OCI-LY7 (cell line): ENCODE results near the gene GADD45B. TPM values are rescaled to one million over a fixed set of nuclear protein-coding genes. Genes with fewer than 3 reads are reported as not detected.

Experiments used
- BruUV-seq: library from RNA; stranded (reverse); fragments of 400-500 nt; replicated peaks from 2 replicates; lab custom pipeline; 2021; lab: Mats Ljungman, UMichigan
- CTCF ChIA-PET: fragments of 300-600 bp; sonication (Branson Sonifier 250); formaldehyde crosslinking; loops from one replicate; lab custom pipeline; 2022; ENCODE audit warnings: antibody characterized with exemption; ENCODE audit not compliant: unreplicated experiment; lab: Charles Lee
- POLR2A ChIA-PET: fragments of 300-600 bp; sonication (Branson Sonifier 250); formaldehyde crosslinking; loops from one replicate; lab custom pipeline; 2022; ENCODE audit warnings: antibody characterized with exemption; lab: Charles Lee
- DNase-seq: peaks from one replicate; pipeline ENCODE4 v3.0.0-alpha.2; 2015; ENCODE audit warnings: low spot score
- H2AFZ ChIP-seq: fragments of 200-600 bp; sonication (generic), shearing (Covaris generic); 2 replicates; pipeline ENCODE4 v1.6.1; 2014; ENCODE audit warnings: mild to moderate bottlenecking, antibody characterized with exemption, low read length, moderate library complexity
- H3K27ac ChIP-seq: fragments of 200-600 bp; sonication (generic); 2 replicates; pipeline ENCODE4 v1.5.1; 2014; ENCODE audit warnings: mixed run types, low read depth, mild to moderate bottlenecking, moderate library complexity, low read length, inconsistent platforms; ENCODE audit not compliant: poor library complexity, severe bottlenecking
- H3K36me3 ChIP-seq: fragments of 200-600 bp; sonication (generic); 2 replicates; pipeline ENCODE4 v1.6.1; 2014; ENCODE audit warnings: mild to moderate bottlenecking, antibody characterized with exemption, low read length, moderate library complexity, mixed read lengths; ENCODE audit not compliant: insufficient read depth
- H3K4me1 ChIP-seq: fragments of 200-600 bp; sonication (generic); 2 replicates; pipeline ENCODE4 v1.5.1; 2014; ENCODE audit warnings: mild to moderate bottlenecking, low read length; ENCODE audit not compliant: insufficient read depth, poor library complexity, severe bottlenecking
- H3K4me2 ChIP-seq: fragments of 200-600 bp; sonication (generic); 2 replicates; pipeline ENCODE4 v1.6.1; 2014; ENCODE audit warnings: mild to moderate bottlenecking, low read length
- H3K4me3 ChIP-seq: fragments of 200-600 bp; sonication (generic); 2 replicates; pipeline ENCODE4 v1.5.1; 2014; ENCODE audit warnings: mild to moderate bottlenecking, low read depth, low read length; ENCODE audit not compliant: poor library complexity, severe bottlenecking
- H3K79me2 ChIP-seq: fragments of 200-600 bp; sonication (generic); 2 replicates; pipeline ENCODE4 v1.6.1; 2016; ENCODE audit warnings: low read depth, mild to moderate bottlenecking, low read length, moderate library complexity, mixed read lengths; ENCODE audit not compliant: insufficient read depth
- H3K9me2 ChIP-seq: fragments of 200-600 bp; sonication (generic); 2 replicates; pipeline ENCODE4 v1.6.1; 2016; ENCODE audit warnings: mild to moderate bottlenecking, low read length, mixed read lengths; ENCODE audit not compliant: insufficient read depth
- H3K9me3 ChIP-seq: fragments of 200-600 bp; sonication (generic); 2 replicates; pipeline ENCODE4 v1.6.1; 2014; ENCODE audit warnings: mild to moderate bottlenecking, mixed run types, low read length, mixed read lengths
- H4K20me1 ChIP-seq: fragments of 200-600 bp; sonication (generic); 2 replicates; pipeline ENCODE4 v1.6.1; 2014; ENCODE audit warnings: mild to moderate bottlenecking, antibody characterized with exemption, low read length, moderate library complexity, mixed read lengths; ENCODE audit not compliant: insufficient read depth
- CTCF ChIP-seq: fragments of 200-600 bp; sonication (generic); conservative IDR thresholded peaks from 2 replicates; pipeline ENCODE4 v1.5.1; 2014; ENCODE audit warnings: mild to moderate bottlenecking, antibody characterized with exemption, low read length, moderate library complexity, mixed read lengths
- EZH2phosphoT487 ChIP-seq: fragments of 200-600 bp; sonication (generic); IDR thresholded peaks from 2 replicates; pipeline ENCODE4 v1.6.1; 2018; ENCODE audit warnings: low read depth, borderline replicate concordance, mild to moderate bottlenecking, mixed run types, antibody characterized with exemption, low read length, moderate library complexity, mixed read lengths
- intact Hi-C: fragments of 100-400 bp; cut with micrococcal nuclease; formaldehyde crosslinking; loops from one replicate; pipeline ENCODE4 v1.10.0; 2022; ENCODE audit not compliant: unreplicated experiment
- total RNA-seq, 2 experiments: library from RNA; depleted of rRNA in 1 of 2; stranded (reverse); fragments of >200 nt in 1 of 2; shearing (Covaris generic) in 1 of 2; gene quantifications; 2 replicates each; pipeline ENCODE4 v1.2.3, GENCODE V29; 2014 to 2022

GADD45B gene
- total RNA-seq, 2 experiments from 2014 or later, result 40.5 to 98.4 TPM

- H2AFZ ChIP-seq, result no peak overlapping the region
- BruUV-seq, result no TSS peak
- no peak overlapping the region for H3K27ac ChIP-seq
- intact Hi-C loops, result no loop called here
- ChIA-PET POLR2A (no interaction called here), CTCF (no interaction called here)
- H3K4me2 ChIP-seq, result no peak overlapping the region
- no peaks in the 10 kb centered on the region for H3K9me3 ChIP-seq
- H3K4me3 ChIP-seq, result no peak overlapping the region
- H3K79me2 ChIP-seq, result peaks cover 14% of the 10 kb centered on the region
- H3K36me3 ChIP-seq, result peaks cover 6% of the 10 kb centered on the region; the same call in 1 of the 2 replicates
- no peak for TF ChIP-seq EZH2phosphoT487
- no peak for TF ChIP-seq CTCF
- no peak for DNase-seq
- peaks cover 8% of the 10 kb centered on the region; the same call in 1 of the 2 replicates for H4K20me1 ChIP-seq
- H3K4me1 ChIP-seq, result peaks cover 36% of the 10 kb centered on the region
- H3K9me2 ChIP-seq, result no peaks in the 10 kb centered on the region
These were observed 15.7 kb upstream of the GADD45B start for GRCh38 chr19:2460245-2460644.

GRCh38 chr19:2461751-2462634, 13.9 kb upstream of the GADD45B start:
- ChIA-PET CTCF (no interaction called here), POLR2A (interaction anchor here (0.7 to 1.4 kb wide), 4 partner anchors 14 to 251 kb away, joined by 3 to 4 read pairs (median 3); partner anchors contain the start of gene GADD45B)
- Histone ChIP-seq H2AFZ (peak overlapping the region; percentile 100), H3K9me3 (no peaks in the 10 kb centered on the region), H4K20me1 (no peaks in the 10 kb centered on the region), H3K4me3 (peak overlapping the region; percentile 77), H3K36me3 (no peaks in the 10 kb centered on the region), H3K4me1 (peaks cover 37% of the 10 kb centered on the region), H3K4me2 (peak overlapping the region; percentile 99), H3K9me2 (no peaks in the 10 kb centered on the region), H3K27ac (no peak overlapping the region), H3K79me2 (no peaks in the 10 kb centered on the region)
- TF ChIP-seq EZH2phosphoT487, result no peak
- TF ChIP-seq CTCF, result no peak
- intact Hi-C loops, result no loop called here
- BruUV-seq, result no TSS peak
- DNase-seq, result peak; percentile 77
